AG09309 (cell line): ENCODE measurements around the gene GLYR1.

Experiments
- DNase-seq: peaks from one replicate; pipeline ENCODE4 v3.0.0-alpha.2; 2010; ENCODE audit warnings: low read depth
- H3K4me3 ChIP-seq: 2 replicates; pipeline ENCODE4 v1.5.1; 2011; ENCODE audit warnings: mild to moderate bottlenecking, low read depth, low read length, moderate library complexity; ENCODE audit not compliant: control insufficient read depth
- TF ChIP-seq, protein P1 (sequence below): IDR thresholded peaks from 2 replicates; pipeline ENCODE4 v1.5.1; 2011; ENCODE audit warnings: mild to moderate bottlenecking, low read depth, low read length, inconsistent platforms; ENCODE audit not compliant: insufficient read depth, control insufficient read depth; ENCODE audit errors: missing control alignments

Gene GLYR1

GRCh38 chr16:4879049-4879448, 32.0 kb upstream of the GLYR1 start:
- TF ChIP-seq, protein P1, sequence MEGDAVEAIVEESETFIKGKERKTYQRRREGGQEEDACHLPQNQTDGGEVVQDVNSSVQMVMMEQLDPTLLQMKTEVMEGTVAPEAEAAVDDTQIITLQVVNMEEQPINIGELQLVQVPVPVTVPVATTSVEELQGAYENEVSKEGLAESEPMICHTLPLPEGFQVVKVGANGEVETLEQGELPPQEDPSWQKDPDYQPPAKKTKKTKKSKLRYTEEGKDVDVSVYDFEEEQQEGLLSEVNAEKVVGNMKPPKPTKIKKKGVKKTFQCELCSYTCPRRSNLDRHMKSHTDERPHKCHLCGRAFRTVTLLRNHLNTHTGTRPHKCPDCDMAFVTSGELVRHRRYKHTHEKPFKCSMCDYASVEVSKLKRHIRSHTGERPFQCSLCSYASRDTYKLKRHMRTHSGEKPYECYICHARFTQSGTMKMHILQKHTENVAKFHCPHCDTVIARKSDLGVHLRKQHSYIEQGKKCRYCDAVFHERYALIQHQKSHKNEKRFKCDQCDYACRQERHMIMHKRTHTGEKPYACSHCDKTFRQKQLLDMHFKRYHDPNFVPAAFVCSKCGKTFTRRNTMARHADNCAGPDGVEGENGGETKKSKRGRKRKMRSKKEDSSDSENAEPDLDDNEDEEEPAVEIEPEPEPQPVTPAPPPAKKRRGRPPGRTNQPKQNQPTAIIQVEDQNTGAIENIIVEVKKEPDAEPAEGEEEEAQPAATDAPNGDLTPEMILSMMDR, result no peak
- DNase-seq, result no peak
- no peak overlapping the region for H3K4me3 ChIP-seq

- DNase-seq, result no peak
- no peak overlapping the region for H3K4me3 ChIP-seq
- TF ChIP-seq, protein P1, result no peak
These were observed 30.2 kb upstream of the GLYR1 start for GRCh38 chr16:4877380-4877685.

GRCh38 chr16:4876646-4877379, 29.7 kb upstream of the GLYR1 start:
- H3K4me3 ChIP-seq, result no peak overlapping the region
- no peak for DNase-seq
- TF ChIP-seq, protein P1, result no peak

DNA sequence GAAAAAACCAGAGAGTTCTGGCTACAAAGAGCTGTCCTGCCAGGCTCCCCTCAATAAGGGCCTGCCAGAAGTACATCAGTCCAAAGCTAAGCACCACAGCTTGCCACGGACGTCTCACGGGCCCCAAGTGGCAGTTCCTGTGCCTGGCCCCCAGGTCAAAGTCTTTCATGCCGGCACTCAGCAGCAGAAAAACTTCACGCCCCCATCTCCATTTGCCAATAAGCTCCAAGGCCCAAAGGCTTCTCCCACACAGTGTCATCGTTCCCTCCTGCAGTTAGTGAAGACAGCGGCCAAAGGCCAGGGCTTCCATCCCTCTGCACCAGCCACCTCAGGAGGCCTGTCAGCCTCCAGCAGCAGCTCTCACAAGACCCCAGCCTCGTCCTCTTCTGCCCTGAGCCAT, 27.6 kb upstream of the GLYR1 start:
- TF ChIP-seq, protein P1, result no peak

DNA sequence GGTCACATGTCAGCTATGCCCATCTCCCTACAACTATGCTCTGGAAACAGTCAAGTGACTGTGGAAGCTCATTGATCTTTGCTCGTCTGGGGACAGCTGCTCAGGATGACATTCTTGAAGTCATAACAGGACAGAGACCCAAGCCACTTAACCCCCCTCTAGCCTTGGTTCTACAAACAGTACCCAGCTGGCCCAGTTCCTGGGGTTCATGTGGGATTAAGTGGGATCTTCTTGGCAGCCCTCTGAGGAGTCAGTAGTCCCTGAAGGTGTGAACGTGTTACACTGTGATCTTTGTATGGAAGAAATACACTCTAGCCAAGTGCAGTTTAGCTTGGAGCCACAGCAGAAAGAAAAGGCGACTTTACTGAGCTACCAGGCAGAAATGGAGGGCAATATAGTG, 26.0 kb upstream of the GLYR1 start:
- no peak for DNase-seq
- no peak overlapping the region for H3K4me3 ChIP-seq
- TF ChIP-seq, protein P1, result no peak

More for the DNA sequence above, 27.6 kb upstream of the GLYR1 start:
- H3K4me3 ChIP-seq, result no peak overlapping the region
- DNase-seq, result no peak

DNA sequence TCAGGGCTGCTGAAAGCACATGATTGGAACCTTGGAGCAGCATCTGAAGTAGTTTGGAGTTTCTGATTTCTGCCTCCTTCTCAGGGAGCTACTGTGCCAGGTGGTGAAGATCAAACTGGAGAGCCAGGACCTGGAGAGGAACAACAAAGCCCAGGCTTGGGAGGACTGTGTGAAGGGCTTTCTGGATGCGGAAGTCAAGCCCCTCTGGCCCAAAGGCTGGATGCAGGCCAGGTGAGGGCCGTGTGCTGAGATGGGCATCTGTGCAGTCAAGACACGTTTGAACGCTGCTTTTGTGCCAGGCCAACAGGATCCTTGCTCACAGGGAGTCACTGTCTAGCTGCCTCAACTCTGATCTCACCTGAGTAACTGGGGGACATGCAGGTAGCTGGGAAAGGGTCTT, 24.0 kb upstream of the GLYR1 start:
- no peak overlapping the region for H3K4me3 ChIP-seq
- DNase-seq, result no peak
- TF ChIP-seq, protein P1, result no peak
